ENCODE data around the gene SND1.
"Not testable (repeated sequence)": the region's sequence is repeated elsewhere in the genome, so short reads cannot be mapped to it uniquely, and the experiment has no call there.

DNA sequence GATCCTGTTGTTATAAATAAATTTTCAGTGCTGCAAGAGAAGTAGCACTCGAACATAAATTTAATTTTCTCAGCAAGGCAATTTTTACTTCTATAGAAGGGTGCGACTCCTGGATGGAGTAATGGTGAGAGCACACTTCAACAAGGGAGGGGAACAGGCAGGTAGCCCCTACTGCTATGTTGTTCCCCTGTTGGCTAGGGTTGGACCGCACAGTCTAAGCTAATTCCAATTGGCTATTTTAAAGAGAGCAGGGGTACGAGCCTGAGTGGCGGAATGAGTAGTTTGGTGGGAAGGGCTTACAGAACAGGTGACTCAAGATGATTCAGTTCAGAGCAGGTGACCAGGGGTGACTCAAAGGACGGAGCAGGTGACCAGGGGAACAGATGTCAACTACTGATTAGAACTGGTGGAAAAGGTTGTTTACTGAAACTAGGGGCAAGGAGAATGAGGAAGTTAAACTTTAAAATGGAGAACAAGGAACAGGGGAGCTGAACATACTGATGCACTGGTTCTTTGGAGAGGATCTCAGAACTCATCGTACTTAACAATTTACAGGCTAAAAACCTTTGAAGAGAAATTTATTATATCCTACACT lies 185.9 kb downstream of the SND1 start:
- not testable (repeated sequence) for TF ChIP-seq FOXP2 (optimal IDR thresholded peaks at IDR 0.05; ENCODE audit: control extremely low read depth, extremely low read length, insufficient read depth); POLR2AphosphoS5 (IDR thresholded peaks at IDR 0.05; ENCODE audit: borderline replicate concordance, low read depth, low read length); EZH2 (IDR thresholded peaks at IDR 0.05)
